ENCODE data around the gene NOVA2.

Gene NOVA2

GRCh38 chr19:45990113-45990728 lies 16.6 kb upstream of the NOVA2 start:
- TF ChIP-seq ZNF274 (IDR thresholded peaks at IDR 0.05; ENCODE audit: low read depth, low read length), result no peak
- no peak overlapping the region for H3K4me3 ChIP-seq (ENCODE audit: low read length)

- no peak for TF ChIP-seq ZNF274 (IDR thresholded peaks at IDR 0.05; ENCODE audit: low read depth, low read length)
- H3K4me3 ChIP-seq (ENCODE audit: low read length), result no peak overlapping the region
Measured at GRCh38 chr19:45985321-45985720, 11.7 kb upstream of the NOVA2 start.

- no peak for TF ChIP-seq ZNF274 (IDR thresholded peaks at IDR 0.05; ENCODE audit: low read depth, low read length)
Measured at GRCh38 chr19:45981350-45981749, 7.7 kb upstream of the NOVA2 start.

GRCh38 chr19:45978156-45978555 lies 4.5 kb upstream of the NOVA2 start:
- TF ChIP-seq ZNF274 (IDR thresholded peaks at IDR 0.05; ENCODE audit: low read depth, low read length), result no peak
- no peak overlapping the region for H3K4me3 ChIP-seq (ENCODE audit: low read length)

More at GRCh38 chr19:45981350-45981749, 7.7 kb upstream of the NOVA2 start:
- H3K4me3 ChIP-seq (ENCODE audit: low read length), result no peak overlapping the region

GRCh38 chr19:45976178-45976577 lies 2.5 kb upstream of the NOVA2 start:
- no peak for TF ChIP-seq ZNF274 (IDR thresholded peaks at IDR 0.05; ENCODE audit: low read depth, low read length)

GRCh38 chr19:45975306-45976070 lies 1.8 kb upstream of the NOVA2 start:
- TF ChIP-seq ZNF274 (IDR thresholded peaks at IDR 0.05; ENCODE audit: low read depth, low read length), result no peak
- no peak overlapping the region for H3K4me3 ChIP-seq (ENCODE audit: low read length)

More at GRCh38 chr19:45976178-45976577, 2.5 kb upstream of the NOVA2 start:
- no peak overlapping the region for H3K4me3 ChIP-seq (ENCODE audit: low read length)

GRCh38 chr19:45972947-45973540 lies 621 bp downstream of the NOVA2 start:
- no peak overlapping the region for H3K4me3 ChIP-seq (ENCODE audit: low read length)
- no peak for TF ChIP-seq ZNF274 (IDR thresholded peaks at IDR 0.05; ENCODE audit: low read depth, low read length)

GRCh38 chr19:45972081-45972946 lies 1.4 kb downstream of the NOVA2 start:
- H3K4me3 ChIP-seq (ENCODE audit: low read length), result no peak overlapping the region
- TF ChIP-seq ZNF274 (IDR thresholded peaks at IDR 0.05; ENCODE audit: low read depth, low read length), result no peak

- no peak for TF ChIP-seq ZNF274 (IDR thresholded peaks at IDR 0.05; ENCODE audit: low read depth, low read length)
- no peak overlapping the region for H3K4me3 ChIP-seq (ENCODE audit: low read length)
Measured at GRCh38 chr19:45971260-45971902, 2.3 kb downstream of the NOVA2 start.

- H3K4me3 ChIP-seq (ENCODE audit: low read length), result no peak overlapping the region
- TF ChIP-seq ZNF274 (IDR thresholded peaks at IDR 0.05; ENCODE audit: low read depth, low read length), result no peak
Measured at GRCh38 chr19:45969676-45970075, 4.0 kb downstream of the NOVA2 start.

GRCh38 chr19:45968626-45969025 lies 5.0 kb downstream of the NOVA2 start:
- TF ChIP-seq ZNF274 (IDR thresholded peaks at IDR 0.05; ENCODE audit: low read depth, low read length), result no peak

GRCh38 chr19:45967246-45967645 lies 6.4 kb downstream of the NOVA2 start:
- H3K4me3 ChIP-seq (ENCODE audit: low read length), result no peak overlapping the region
- no peak for TF ChIP-seq ZNF274 (IDR thresholded peaks at IDR 0.05; ENCODE audit: low read depth, low read length)

More at GRCh38 chr19:45968626-45969025, 5.0 kb downstream of the NOVA2 start:
- no peak overlapping the region for H3K4me3 ChIP-seq (ENCODE audit: low read length)

- no peak for TF ChIP-seq ZNF274 (IDR thresholded peaks at IDR 0.05; ENCODE audit: low read depth, low read length)
- H3K4me3 ChIP-seq (ENCODE audit: low read length), result no peak overlapping the region
Measured at GRCh38 chr19:45962021-45962420, 11.6 kb downstream of the NOVA2 start.
